Ovary (tissue), 9 donors: ENCODE results near the gene DGAT2. TPM values are rescaled to one million over a fixed set of nuclear protein-coding genes. Genes with fewer than 3 reads are reported as not detected.

ENCODE experiments used
- DNase-seq, 5 donors: peaks; one replicate each; pipeline ENCODE4 v3.0.0-alpha.2; 2019 to 2020
- H3K27ac ChIP-seq, 2 donors: fragments of 200-600 bp; one replicate each; pipeline versions ENCODE4 v1.5.1 to v1.8.0; 2019 to 2022
- H3K27me3 ChIP-seq: fragments of 200-600 bp; one replicate; pipeline ENCODE4 v1.8.0; 2022
- H3K36me3 ChIP-seq: fragments of 200-600 bp; sonication (generic); one replicate; pipeline ENCODE4 v1.5.1; 2019
- H3K4me1 ChIP-seq: one replicate; pipeline ENCODE4 v1.8.1; 2013; ENCODE audit warnings: mild to moderate bottlenecking, moderate library complexity; ENCODE audit not compliant: insufficient read depth
- H3K4me3 ChIP-seq: fragments of 200-600 bp; sonication (generic); one replicate; pipeline ENCODE4 v1.5.1; 2017
- H3K9me3 ChIP-seq, 2 donors: fragments of 200-600 bp in 1 of 2; sonication (generic) in 1 of 2; one replicate each; pipeline versions ENCODE4 v1.5.1 to v1.8.1; 2013 to 2019; ENCODE audit warnings: mild to moderate bottlenecking in 1 of 2, moderate library complexity in 1 of 2
- CTCF ChIP-seq, 3 donors: fragments of 450-650 bp in 2 of 3; fragments of 200-600 bp in 1 of 3; IDR thresholded peaks; one replicate each; pipeline versions ENCODE4 v1.5.1 to v1.8.0; 2016 to 2022; ENCODE audit warnings: antibody characterized with exemption in 3 of 3, mild to moderate bottlenecking in 1 of 3
- EP300 ChIP-seq: sonication (generic); formaldehyde crosslinking; IDR thresholded peaks from one replicate; pipeline ENCODE4 v1.6.1; 2017; ENCODE audit warnings: antibody characterized with exemption
- POLR2A ChIP-seq: fragments of 450-650 bp; IDR thresholded peaks from one replicate; pipeline ENCODE4 v1.6.1; 2017; ENCODE audit warnings: antibody characterized with exemption, mild to moderate bottlenecking, moderate library complexity
- WGBS, 3 donors: extraction: QIAGEN DNeasy Blood & Tissue Kit in 1 of 3; methylation state at CpG; one replicate each; pipeline versions ENCODE4 v1.1.5 to v1.1.7; 2013 to 2017; 5-methylcytosine and 5-hydroxymethylcytosine counted together
- intact Hi-C, 4 donors: fragments of 100-400 bp; cut with DNase I; formaldehyde crosslinking; loops; one replicate each; pipeline versions ENCODE4 v1.11.0 to v1.15.1; 2022 to 2023
- polyA plus RNA-seq, 2 donors: library from polyadenylated mRNA; stranded (reverse); fragments of 200-250 nt in 1 of 2; fragments of 350-450 nt in 1 of 2; fragmentation: Illumina TruSeq in 1 of 2; extraction: RNeasy Lipid Tissue Mini Kit (QIAGEN cat#74804) in 1 of 2; gene quantifications; one replicate each; pipeline ENCODE4 v1.2.3, GENCODE V29; 2013 to 2014
- total RNA-seq, 7 donors: library from RNA; depleted of rRNA in 2 of 7; stranded (reverse); fragments of >200 nt in 2 of 7; fragmentation: NEBNext Ultra II Directional in 3 of 7; extraction: Animal tissue kit (Norgen Biotek cat#: 25700) in 3 of 7; gene quantifications; one replicate each; pipeline versions ENCODE4 v1.1.0 to v1.2.4, GENCODE V29; 2016 to 2023
- donor health status: DM: no; HTN: no; CAD: no; lungs with moderate emphysema.
- donor health status: DM: no; HTN: no; CAD: no.
- donor health status: Bipolar disorder and iron deficiency.
- donor health status: DM: yes; HTN: yes; CAD: no.
- donor health status: DM: no; HTN: no; CAD: no.
- donor health status: DM: yes; HTN: yes; CAD: no.

The DGAT2 gene
- total and polyA plus RNA-seq, 9 donors: 0.69 to 21.1 (median 1.6) TPM

DNA sequence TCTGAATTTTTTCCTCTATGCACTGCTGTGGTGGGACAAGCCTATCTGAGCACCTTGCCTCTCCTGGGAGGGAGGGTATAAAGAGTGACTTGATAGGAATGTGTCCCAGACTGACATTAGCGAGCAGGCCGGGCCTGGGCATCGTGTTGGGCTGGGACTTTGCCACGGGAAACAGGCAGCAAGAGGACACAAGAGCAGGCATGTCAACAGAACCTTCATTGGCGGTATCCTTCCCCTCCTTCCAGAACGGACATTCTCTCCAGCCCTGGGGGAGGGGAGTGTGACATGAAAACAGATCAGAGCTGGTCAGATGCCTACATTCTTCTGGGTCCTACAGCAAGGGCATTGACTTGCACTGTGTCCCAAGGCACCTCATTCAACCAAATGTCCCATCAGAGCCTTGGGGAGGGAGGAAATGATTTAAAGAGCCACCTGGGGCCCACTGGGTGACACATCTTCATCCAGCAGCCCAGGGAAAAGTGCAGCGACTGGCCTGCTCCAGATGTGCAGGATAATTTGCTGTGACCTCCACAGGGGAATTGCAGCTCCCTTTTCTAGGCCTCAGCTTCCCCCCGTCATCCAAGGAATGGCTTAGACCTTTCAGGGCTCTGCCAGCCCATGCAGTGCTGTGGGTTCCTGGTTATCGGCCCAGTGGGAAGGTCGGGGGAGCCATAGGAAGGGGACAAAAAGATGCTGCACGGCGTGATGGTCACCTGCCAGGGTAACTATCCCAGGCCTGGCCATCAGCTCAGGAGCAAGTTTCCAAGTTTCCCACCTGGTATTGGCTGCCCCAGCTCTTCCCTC, 24.6 kb downstream of the DGAT2 start:
- Histone ChIP-seq H3K9me3 (no peaks in the 10 kb centered on the region), H3K4me3 (no peak overlapping the region), H3K27ac (no peak overlapping the region), H3K36me3 (no peaks in the 10 kb centered on the region), H3K27me3 (no peaks in the 10 kb centered on the region), H3K4me1 (no peaks in the 10 kb centered on the region)
- DNase-seq: no peak
- WGBS, 3 donors: 78 to 87% (median 82%) methylated on average over 12 of the region's 12 CpGs
- no peak for TF ChIP-seq EP300
- no peak for TF ChIP-seq POLR2A
- TF ChIP-seq CTCF (IDR thresholded peaks at IDR 0.05): no peak
- intact Hi-C loops: no loop called here

DNA sequence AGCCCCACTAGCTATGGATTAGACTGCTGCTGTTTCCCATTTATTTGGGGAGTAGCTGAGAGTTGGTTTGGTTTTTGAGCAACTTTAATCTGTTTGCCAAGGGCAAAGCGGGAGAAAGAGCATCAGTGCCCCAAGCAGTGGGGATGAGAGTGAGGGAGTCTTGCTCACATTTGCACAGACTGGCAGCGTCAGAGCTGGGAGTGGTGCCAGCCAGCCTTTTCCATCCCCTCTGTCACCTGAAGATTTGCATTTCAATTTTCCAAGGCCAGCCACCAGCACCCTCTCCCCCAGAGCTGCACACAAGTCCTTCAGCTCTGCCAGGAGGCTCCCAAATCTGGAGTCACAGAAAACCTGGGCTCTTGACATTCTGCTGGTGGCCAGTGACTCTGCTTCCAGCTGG, 25.4 kb downstream of the DGAT2 start:
- H3K27ac ChIP-seq: no peak overlapping the region
- H3K27me3 ChIP-seq: no peaks in the 10 kb centered on the region
- no peak for DNase-seq
- no peaks in the 10 kb centered on the region for H3K36me3 ChIP-seq
- intact Hi-C loops: no loop called here
- H3K9me3 ChIP-seq: no peaks in the 10 kb centered on the region
- WGBS, 3 donors: 67 to 73% (median 71%) methylated on average over 2 of the region's 2 CpGs
- H3K4me3 ChIP-seq: no peak overlapping the region
- TF ChIP-seq EP300: no peak
- TF ChIP-seq POLR2A: no peak
- TF ChIP-seq CTCF (IDR thresholded peaks at IDR 0.05): no peak
- no peaks in the 10 kb centered on the region for H3K4me1 ChIP-seq

DNA sequence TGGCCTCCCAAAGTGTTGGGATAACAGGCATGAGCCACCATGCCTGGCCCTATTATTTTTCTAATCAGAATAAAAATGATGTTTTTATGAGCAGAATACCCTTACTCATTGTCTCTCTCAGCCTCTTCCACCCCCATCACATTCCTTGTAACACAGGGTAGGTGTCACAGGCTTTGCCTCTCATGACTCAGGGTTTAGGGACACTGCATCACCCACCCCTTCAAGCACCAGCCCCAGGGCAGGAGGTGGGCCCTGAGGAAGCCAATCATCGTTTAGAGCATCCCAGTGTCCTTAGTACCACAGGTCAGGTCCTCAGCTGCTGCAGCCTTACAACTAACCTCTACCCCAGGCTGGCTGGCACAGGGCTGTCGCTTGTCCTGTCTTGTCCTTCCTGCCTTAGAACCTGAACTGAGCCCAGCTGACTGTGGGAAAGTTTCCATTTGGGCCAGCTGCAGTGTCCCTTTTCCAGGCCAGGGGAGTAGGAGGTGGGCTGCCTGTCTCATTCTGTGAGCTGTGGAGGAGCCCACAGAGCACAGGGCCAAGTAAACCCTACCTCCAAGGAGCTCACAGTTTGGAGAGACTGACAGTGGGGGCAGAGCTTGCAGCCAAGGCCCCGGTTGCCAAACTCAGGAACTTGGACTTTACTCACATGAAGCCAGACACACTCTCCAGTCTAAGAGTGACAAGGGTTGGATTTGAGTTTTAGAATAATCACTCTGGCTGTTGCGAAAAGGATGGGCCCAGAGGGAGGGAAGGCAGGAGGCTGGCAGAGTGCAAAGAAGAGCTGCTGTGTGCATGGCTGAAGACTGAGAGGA, 26.9 kb downstream of the DGAT2 start:
- intact Hi-C loops: no loop called here
- WGBS, 3 donors: 80 to 86% (median 82%) methylated on average over 4 of the region's 4 CpGs
- no peak for TF ChIP-seq EP300
- no peak for TF ChIP-seq CTCF (IDR thresholded peaks at IDR 0.05)
- no peak for TF ChIP-seq POLR2A
- no peak for DNase-seq
- Histone ChIP-seq H3K27ac (no peak overlapping the region), H3K27me3 (no peaks in the 10 kb centered on the region), H3K9me3 (no peaks in the 10 kb centered on the region), H3K4me1 (no peaks in the 10 kb centered on the region), H3K4me3 (no peak overlapping the region), H3K36me3 (no peaks in the 10 kb centered on the region)

- TF ChIP-seq POLR2A: no peak
- no peak for TF ChIP-seq CTCF (IDR thresholded peaks at IDR 0.05)
- TF ChIP-seq EP300: no peak
- no peaks in the 10 kb centered on the region for H3K4me1 ChIP-seq
- DNase-seq: no peak
- 71 to 78% (median 77%) methylated on average over 2 of the region's 2 CpGs for WGBS, 3 donors
- H3K27ac ChIP-seq: no peak overlapping the region
- H3K4me3 ChIP-seq: no peak overlapping the region
- intact Hi-C loops: no loop called here
- no peaks in the 10 kb centered on the region for H3K27me3 ChIP-seq
- no peaks in the 10 kb centered on the region for H3K36me3 ChIP-seq
- H3K9me3 ChIP-seq: no peaks in the 10 kb centered on the region
Measured at GRCh38 chr11:75796091-75796435, 27.5 kb downstream of the DGAT2 start.
